ENCODE data around the gene RPIA.
A peak's percentile ranks its signal among the peaks of the same experiment; 100 is the strongest.

The RPIA gene

DNA sequence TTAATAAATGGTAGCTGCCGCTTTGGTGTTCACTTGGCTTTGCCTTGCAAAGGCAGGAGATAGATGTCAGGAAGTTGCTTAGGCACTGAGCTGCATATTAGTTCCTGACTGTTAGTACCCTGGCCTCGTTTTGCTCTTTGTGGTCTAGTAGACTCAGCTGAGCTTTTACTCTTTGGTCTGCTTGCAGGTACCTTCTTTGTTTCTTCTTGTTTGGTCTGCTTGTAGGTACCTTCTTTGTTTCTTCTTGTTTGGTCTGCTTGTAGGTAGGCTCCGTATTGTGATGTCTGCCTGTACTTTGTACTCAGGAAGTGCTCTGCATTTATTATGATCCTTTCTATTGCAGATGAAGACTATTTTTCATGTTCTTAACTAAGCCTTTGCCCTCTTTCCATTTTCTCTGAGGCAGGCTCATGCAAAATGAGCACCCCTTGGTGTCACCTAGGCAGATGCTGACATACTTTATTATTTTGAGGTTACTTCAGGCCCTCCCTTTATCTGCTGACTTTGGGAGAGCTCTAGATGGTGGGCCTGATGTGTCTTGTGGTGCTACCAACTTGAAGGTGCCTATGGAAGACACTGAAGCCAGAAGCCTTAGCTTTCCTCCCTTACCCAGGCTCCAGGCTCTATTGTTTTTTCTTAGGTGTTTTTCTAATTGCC, 6.0 kb downstream of the RPIA start:
- Mint-ChIP-seq H3K27ac (no peak overlapping the region), H3K27me3 (no peaks in the 10 kb centered on the region), H3K36me3 (peaks cover 21 to 35% of the 10 kb centered on the region in 2 donors), H3K4me3 (no peak overlapping the region), H3K9me3 (no peaks in the 10 kb centered on the region), H3K4me1 (peaks cover 18 to 44% of the 10 kb centered on the region in 2 donors)
- ATAC-seq (replicated peaks) (no peak), DNase-seq (no peak)

DNA sequence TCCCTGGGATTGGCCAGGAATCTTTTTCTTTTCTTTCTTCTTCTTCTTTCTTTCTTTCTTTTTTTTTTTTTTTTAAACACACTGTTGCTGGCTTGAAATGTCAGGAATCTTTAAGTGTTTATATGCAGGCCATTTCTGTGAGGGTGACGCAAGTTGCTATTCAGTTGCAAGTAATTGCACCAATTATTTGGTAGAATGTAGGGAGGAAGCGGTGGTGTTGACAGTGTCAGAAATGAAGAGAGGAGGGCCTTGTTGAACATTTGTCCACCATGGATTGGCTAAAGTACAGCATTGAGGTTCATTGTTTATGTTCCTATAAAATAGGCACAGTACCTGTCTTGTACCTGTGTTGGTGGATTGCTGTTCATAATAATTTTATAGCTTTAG, 6.5 kb downstream of the RPIA start:
- peaks cover 26 to 41% of the 10 kb centered on the region in 2 donors for H3K36me3 Mint-ChIP-seq
- H3K27me3 Mint-ChIP-seq = no peaks in the 10 kb centered on the region
- ATAC-seq (replicated peaks) (no peak), DNase-seq (no peak)
- H3K27ac Mint-ChIP-seq = no peak overlapping the region
- no peak overlapping the region for H3K4me3 Mint-ChIP-seq
- H3K9me3 Mint-ChIP-seq = no peaks in the 10 kb centered on the region
- H3K4me1 Mint-ChIP-seq = peaks cover 14 to 39% of the 10 kb centered on the region in 2 donors

- H3K4me3 Mint-ChIP-seq = no peak overlapping the region
- peaks cover 8 to 33% of the 10 kb centered on the region in 2 donors for H3K4me1 Mint-ChIP-seq
- no peaks in the 10 kb centered on the region for H3K27me3 Mint-ChIP-seq
- ATAC-seq (replicated peaks) (no peak), DNase-seq (no peak)
- H3K9me3 Mint-ChIP-seq = no peaks in the 10 kb centered on the region
- peaks cover 29 to 47% of the 10 kb centered on the region in 2 donors for H3K36me3 Mint-ChIP-seq
- H3K27ac Mint-ChIP-seq = no peak overlapping the region
These were observed 7.2 kb downstream of the RPIA start for GRCh38 chr2:88698498-88699233.

GRCh38 chr2:88707003-88707402, 15.5 kb downstream of the RPIA start:
- DNase-seq (no peak), ATAC-seq (replicated peaks) (no peak)
- Mint-ChIP-seq H3K27ac (no peak overlapping the region), H3K4me1 (peaks cover 0 to 1% of the 10 kb centered on the region in 2 donors), H3K9me3 (peaks cover 0 to 3% of the 10 kb centered on the region in 2 donors), H3K27me3 (no peaks in the 10 kb centered on the region), H3K36me3 (peaks cover 48 to 59% of the 10 kb centered on the region in 2 donors), H3K4me3 (no peak overlapping the region)

- Mint-ChIP-seq H3K27me3 (no peaks in the 10 kb centered on the region), H3K4me1 (peaks cover 5 to 7% of the 10 kb centered on the region in 2 donors), H3K4me3 (no peak overlapping the region), H3K9me3 (peaks cover 3 to 7% of the 10 kb centered on the region in 2 donors), H3K36me3 (peaks cover 42 to 55% of the 10 kb centered on the region in 2 donors), H3K27ac (no peak overlapping the region)
- DNase-seq (no peak), ATAC-seq (replicated peaks) (no peak)
These were observed 17.7 kb downstream of the RPIA start for GRCh38 chr2:88709181-88709631.

DNA sequence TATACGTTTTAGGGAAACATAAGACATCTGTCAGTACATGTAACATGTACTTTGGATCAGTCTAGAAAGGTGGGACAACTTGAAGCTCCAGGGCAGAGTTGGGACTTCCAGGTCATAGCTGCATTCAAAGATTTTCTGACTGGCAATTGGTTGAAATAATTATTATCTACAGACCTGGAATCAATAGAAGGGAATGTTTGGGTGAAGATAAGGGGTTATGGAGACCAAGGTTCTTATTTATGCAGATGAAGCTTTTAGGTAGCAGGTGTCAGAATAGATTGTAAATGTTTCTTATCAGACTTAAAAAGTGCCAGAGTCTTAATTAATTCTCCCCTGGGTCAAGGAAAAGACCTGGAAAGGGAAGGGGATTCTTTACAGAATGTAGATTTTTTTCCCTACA, 19.8 kb downstream of the RPIA start:
- DNase-seq = no peak

DNA sequence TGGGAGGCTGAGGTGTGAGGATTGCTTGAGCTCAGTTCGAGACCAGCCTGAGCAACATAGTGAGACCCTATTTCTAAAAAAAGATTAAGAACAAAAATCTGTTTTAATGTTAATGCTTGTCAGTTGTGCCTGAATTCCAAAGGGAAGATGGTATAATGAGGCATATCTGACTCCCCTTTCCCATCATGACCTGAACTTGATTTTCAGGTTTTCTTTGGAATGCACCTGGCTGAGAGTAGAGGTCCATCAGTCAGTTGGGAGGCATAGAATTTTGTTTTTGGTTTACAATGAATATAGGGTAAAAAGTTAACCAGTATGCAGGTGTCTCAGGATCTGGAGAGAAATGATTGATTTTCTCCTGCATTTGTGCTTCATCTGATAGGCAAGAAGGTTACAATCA, 20.4 kb downstream of the RPIA start:
- no peak overlapping the region for H3K27ac Mint-ChIP-seq
- no peak for DNase-seq
- no peak for ATAC-seq (replicated peaks)
- no peak overlapping the region for H3K4me3 Mint-ChIP-seq
- peaks cover 0 to 7% of the 10 kb centered on the region in 2 donors for H3K9me3 Mint-ChIP-seq
- no peaks in the 10 kb centered on the region for H3K27me3 Mint-ChIP-seq
- peaks cover 33 to 50% of the 10 kb centered on the region in 2 donors for H3K36me3 Mint-ChIP-seq
- H3K4me1 Mint-ChIP-seq = peaks cover 11 to 15% of the 10 kb centered on the region in 2 donors

More for the DNA sequence above, 19.8 kb downstream of the RPIA start:
- Mint-ChIP-seq H3K27ac (no peak overlapping the region), H3K9me3 (peaks cover 0 to 7% of the 10 kb centered on the region in 2 donors), H3K4me1 (peaks cover 11 to 15% of the 10 kb centered on the region in 2 donors), H3K4me3 (no peak overlapping the region), H3K36me3 (peaks cover 29 to 47% of the 10 kb centered on the region in 2 donors), H3K27me3 (no peaks in the 10 kb centered on the region)
- no peak for ATAC-seq (replicated peaks)

- H3K27me3 Mint-ChIP-seq = no peaks in the 10 kb centered on the region
- peaks cover 0 to 10% of the 10 kb centered on the region in 2 donors for H3K9me3 Mint-ChIP-seq
- no peak overlapping the region for H3K27ac Mint-ChIP-seq
- peaks cover 11 to 15% of the 10 kb centered on the region in 2 donors for H3K4me1 Mint-ChIP-seq
- no peak for ATAC-seq (replicated peaks)
- H3K4me3 Mint-ChIP-seq = no peak overlapping the region
- no peak for DNase-seq
- peaks cover 36 to 55% of the 10 kb centered on the region in 2 donors for H3K36me3 Mint-ChIP-seq
These were observed 21.9 kb downstream of the RPIA start for GRCh38 chr2:88713408-88713807.

- H3K4me1 Mint-ChIP-seq = peaks cover 11 to 15% of the 10 kb centered on the region in 2 donors
- no peak overlapping the region for H3K27ac Mint-ChIP-seq
- no peak overlapping the region for H3K4me3 Mint-ChIP-seq
- ATAC-seq (replicated peaks) = no peak
- no peak for DNase-seq
- H3K27me3 Mint-ChIP-seq = no peaks in the 10 kb centered on the region
- H3K36me3 Mint-ChIP-seq = peaks cover 31 to 49% of the 10 kb centered on the region in 2 donors
- peaks cover 0 to 10% of the 10 kb centered on the region in 2 donors for H3K9me3 Mint-ChIP-seq
These were observed 23.2 kb downstream of the RPIA start for GRCh38 chr2:88714667-88715066.

GRCh38 chr2:88720399-88720798, 28.9 kb downstream of the RPIA start:
- Mint-ChIP-seq H3K27me3 (no peaks in the 10 kb centered on the region), H3K36me3 (peaks cover 35 to 50% of the 10 kb centered on the region in 2 donors), H3K27ac (no peak overlapping the region), H3K9me3 (peaks cover 0 to 4% of the 10 kb centered on the region in 2 donors), H3K4me3 (no peak overlapping the region), H3K4me1 (peaks cover 2 to 19% of the 10 kb centered on the region in 2 donors)
- DNase-seq (no peak), ATAC-seq (replicated peaks) (no peak)

- Mint-ChIP-seq H3K27ac (no peak overlapping the region), H3K36me3 (peaks cover 36 to 51% of the 10 kb centered on the region in 2 donors), H3K4me3 (no peak overlapping the region), H3K9me3 (peaks cover 0 to 4% of the 10 kb centered on the region in 2 donors), H3K4me1 (peaks cover 6 to 14% of the 10 kb centered on the region in 2 donors), H3K27me3 (no peaks in the 10 kb centered on the region)
- DNase-seq = no peak
- ATAC-seq (replicated peaks) = no peak
These were observed 29.8 kb downstream of the RPIA start for GRCh38 chr2:88721268-88721667.

DNA sequence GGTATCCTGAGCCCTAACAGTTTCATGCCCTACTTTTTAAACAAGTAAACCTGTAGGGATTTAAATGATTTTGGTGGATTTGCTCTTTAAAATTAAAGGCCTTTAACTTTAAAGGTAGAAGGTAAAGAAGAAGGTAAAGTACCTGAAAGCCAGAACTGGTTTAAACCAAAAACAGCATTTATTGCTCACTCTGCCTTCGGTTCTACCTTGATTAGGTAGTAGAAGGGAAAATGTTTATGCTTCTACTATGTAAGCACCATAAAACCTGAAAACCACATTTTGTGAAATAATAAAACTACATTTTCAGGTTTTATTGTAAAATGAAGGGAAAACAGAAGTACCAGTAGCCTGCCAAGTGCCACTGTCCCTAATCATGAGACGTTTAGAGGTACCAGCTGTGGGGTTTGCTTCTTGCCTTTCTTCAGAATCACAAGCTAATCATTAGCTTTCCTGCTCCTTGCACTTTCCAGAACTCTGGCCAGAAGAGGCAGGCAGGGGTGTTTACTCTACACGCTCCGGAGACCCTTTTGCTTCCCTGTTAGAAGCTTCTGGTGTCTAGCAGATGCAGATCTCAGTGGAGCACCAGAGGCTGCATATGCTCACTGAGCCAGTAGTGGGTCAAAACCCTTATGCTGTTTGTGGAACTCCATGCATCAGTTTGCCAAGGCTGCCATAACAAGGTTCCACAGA, 33.3 kb downstream of the RPIA start:
- no peaks in the 10 kb centered on the region for H3K9me3 Mint-ChIP-seq
- H3K36me3 Mint-ChIP-seq = peaks cover 30 to 47% of the 10 kb centered on the region in 2 donors
- H3K4me1 Mint-ChIP-seq = peaks cover 19 to 26% of the 10 kb centered on the region in 2 donors
- H3K27me3 Mint-ChIP-seq = no peaks in the 10 kb centered on the region
- DNase-seq (no peak), ATAC-seq (replicated peaks) (no peak)
- no peak overlapping the region for H3K4me3 Mint-ChIP-seq
- no peak overlapping the region for H3K27ac Mint-ChIP-seq

GRCh38 chr2:88729061-88729745, 37.7 kb downstream of the RPIA start:
- peak; percentile 31 to 41 for ATAC-seq (replicated peaks)
- peak overlapping the region in 1 of 2 donors; percentile 43 for H3K4me3 Mint-ChIP-seq
- no peaks in the 10 kb centered on the region for H3K9me3 Mint-ChIP-seq
- H3K27ac Mint-ChIP-seq = peak overlapping the region; percentile 60
- no peak for DNase-seq
- no peaks in the 10 kb centered on the region for H3K27me3 Mint-ChIP-seq
- peaks cover 22 to 24% of the 10 kb centered on the region in 2 donors for H3K36me3 Mint-ChIP-seq
- peaks cover 21 to 25% of the 10 kb centered on the region in 2 donors for H3K4me1 Mint-ChIP-seq

All from stimulated activated naive B cell treated with anti-CD40 and anti-IgM and Interleukin-4, amounts not matched to agents 10 μg/mL and 1 μg/mL and 100 μg/mL, for 72 hours (primary cell).